ENCODE measurements around the gene PSMG4. TPM values are rescaled to one million over a fixed set of nuclear protein-coding genes. Genes with fewer than 3 reads are reported as not detected.

The PSMG4 gene
- total and polyA plus RNA-seq, 2 of the 8 experiments (the other 6 are each of a cell fraction or from before 2014, with no cell fraction given): 40.6 to 113 TPM

DNA sequence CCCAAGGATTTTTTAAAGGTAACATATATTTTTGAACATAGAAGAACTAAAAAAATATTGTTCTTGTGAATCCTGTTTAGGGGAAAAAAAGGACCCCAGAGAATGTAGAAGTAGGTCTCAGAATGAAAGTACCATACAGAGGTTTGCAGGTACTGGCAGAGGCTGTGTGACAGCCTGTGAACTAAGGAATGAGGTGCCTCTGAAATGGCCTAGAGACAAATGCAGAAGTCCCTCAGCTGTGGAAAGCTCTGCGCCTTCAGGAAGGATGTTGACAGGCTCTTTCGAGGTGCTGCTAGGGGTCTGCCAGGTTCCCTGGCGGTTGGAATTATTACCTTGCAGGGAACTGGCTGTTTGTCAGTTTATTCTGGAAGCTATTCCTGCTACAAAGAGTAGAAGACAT is 22.7 kb upstream of the PSMG4 start (continued):
- TF ChIP-seq, protein P1, sequence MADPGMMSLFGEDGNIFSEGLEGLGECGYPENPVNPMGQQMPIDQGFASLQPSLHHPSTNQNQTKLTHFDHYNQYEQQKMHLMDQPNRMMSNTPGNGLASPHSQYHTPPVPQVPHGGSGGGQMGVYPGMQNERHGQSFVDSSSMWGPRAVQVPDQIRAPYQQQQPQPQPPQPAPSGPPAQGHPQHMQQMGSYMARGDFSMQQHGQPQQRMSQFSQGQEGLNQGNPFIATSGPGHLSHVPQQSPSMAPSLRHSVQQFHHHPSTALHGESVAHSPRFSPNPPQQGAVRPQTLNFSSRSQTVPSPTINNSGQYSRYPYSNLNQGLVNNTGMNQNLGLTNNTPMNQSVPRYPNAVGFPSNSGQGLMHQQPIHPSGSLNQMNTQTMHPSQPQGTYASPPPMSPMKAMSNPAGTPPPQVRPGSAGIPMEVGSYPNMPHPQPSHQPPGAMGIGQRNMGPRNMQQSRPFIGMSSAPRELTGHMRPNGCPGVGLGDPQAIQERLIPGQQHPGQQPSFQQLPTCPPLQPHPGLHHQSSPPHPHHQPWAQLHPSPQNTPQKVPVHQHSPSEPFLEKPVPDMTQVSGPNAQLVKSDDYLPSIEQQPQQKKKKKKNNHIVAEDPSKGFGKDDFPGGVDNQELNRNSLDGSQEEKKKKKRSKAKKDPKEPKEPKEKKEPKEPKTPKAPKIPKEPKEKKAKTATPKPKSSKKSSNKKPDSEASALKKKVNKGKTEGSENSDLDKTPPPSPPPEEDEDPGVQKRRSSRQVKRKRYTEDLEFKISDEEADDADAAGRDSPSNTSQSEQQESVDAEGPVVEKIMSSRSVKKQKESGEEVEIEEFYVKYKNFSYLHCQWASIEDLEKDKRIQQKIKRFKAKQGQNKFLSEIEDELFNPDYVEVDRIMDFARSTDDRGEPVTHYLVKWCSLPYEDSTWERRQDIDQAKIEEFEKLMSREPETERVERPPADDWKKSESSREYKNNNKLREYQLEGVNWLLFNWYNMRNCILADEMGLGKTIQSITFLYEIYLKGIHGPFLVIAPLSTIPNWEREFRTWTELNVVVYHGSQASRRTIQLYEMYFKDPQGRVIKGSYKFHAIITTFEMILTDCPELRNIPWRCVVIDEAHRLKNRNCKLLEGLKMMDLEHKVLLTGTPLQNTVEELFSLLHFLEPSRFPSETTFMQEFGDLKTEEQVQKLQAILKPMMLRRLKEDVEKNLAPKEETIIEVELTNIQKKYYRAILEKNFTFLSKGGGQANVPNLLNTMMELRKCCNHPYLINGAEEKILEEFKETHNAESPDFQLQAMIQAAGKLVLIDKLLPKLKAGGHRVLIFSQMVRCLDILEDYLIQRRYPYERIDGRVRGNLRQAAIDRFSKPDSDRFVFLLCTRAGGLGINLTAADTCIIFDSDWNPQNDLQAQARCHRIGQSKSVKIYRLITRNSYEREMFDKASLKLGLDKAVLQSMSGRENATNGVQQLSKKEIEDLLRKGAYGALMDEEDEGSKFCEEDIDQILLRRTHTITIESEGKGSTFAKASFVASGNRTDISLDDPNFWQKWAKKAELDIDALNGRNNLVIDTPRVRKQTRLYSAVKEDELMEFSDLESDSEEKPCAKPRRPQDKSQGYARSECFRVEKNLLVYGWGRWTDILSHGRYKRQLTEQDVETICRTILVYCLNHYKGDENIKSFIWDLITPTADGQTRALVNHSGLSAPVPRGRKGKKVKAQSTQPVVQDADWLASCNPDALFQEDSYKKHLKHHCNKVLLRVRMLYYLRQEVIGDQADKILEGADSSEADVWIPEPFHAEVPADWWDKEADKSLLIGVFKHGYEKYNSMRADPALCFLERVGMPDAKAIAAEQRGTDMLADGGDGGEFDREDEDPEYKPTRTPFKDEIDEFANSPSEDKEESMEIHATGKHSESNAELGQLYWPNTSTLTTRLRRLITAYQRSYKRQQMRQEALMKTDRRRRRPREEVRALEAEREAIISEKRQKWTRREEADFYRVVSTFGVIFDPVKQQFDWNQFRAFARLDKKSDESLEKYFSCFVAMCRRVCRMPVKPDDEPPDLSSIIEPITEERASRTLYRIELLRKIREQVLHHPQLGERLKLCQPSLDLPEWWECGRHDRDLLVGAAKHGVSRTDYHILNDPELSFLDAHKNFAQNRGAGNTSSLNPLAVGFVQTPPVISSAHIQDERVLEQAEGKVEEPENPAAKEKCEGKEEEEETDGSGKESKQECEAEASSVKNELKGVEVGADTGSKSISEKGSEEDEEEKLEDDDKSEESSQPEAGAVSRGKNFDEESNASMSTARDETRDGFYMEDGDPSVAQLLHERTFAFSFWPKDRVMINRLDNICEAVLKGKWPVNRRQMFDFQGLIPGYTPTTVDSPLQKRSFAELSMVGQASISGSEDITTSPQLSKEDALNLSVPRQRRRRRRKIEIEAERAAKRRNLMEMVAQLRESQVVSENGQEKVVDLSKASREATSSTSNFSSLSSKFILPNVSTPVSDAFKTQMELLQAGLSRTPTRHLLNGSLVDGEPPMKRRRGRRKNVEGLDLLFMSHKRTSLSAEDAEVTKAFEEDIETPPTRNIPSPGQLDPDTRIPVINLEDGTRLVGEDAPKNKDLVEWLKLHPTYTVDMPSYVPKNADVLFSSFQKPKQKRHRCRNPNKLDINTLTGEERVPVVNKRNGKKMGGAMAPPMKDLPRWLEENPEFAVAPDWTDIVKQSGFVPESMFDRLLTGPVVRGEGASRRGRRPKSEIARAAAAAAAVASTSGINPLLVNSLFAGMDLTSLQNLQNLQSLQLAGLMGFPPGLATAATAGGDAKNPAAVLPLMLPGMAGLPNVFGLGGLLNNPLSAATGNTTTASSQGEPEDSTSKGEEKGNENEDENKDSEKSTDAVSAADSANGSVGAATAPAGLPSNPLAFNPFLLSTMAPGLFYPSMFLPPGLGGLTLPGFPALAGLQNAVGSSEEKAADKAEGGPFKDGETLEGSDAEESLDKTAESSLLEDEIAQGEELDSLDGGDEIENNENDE (IDR thresholded peaks at IDR 0.05; ENCODE audit: insufficient replicate concordance, low read length): no peak
- no peak for TF ChIP-seq SIN3A (conservative IDR thresholded peaks at IDR 0.05 in 1 of 2, IDR thresholded peaks at IDR 0.05 in 1 of 2; ENCODE audit: low read depth in 1 of 2, low read length in 2 of 2)
- no peak for TF ChIP-seq HDAC2 (IDR thresholded peaks at IDR 0.05; ENCODE audit: borderline replicate concordance in 1 of 2, low read depth in 2 of 2, low read length in 2 of 2)
- TF ChIP-seq BACH1 (IDR thresholded peaks at IDR 0.05; ENCODE audit: low read length): no peak
- no peak for TF ChIP-seq RNF2 (IDR thresholded peaks at IDR 0.05; ENCODE audit: borderline replicate concordance, low read depth, low read length, missing control alignments, poor library complexity, severe bottlenecking)
- no peak for TF ChIP-seq POLR2A (IDR thresholded peaks at IDR 0.05; ENCODE audit: control extremely low read depth in 1 of 2, low read depth in 2 of 2, low read length in 2 of 2)
- no peak for TF ChIP-seq RFX5 (IDR thresholded peaks at IDR 0.05; ENCODE audit: borderline replicate concordance, low read depth, low read length)

Data from H1 (cell line).